ENCODE data around the gene RBL2. TPM values are rescaled to one million over a fixed set of nuclear protein-coding genes. Genes with fewer than 3 reads are reported as not detected.

RBL2 gene
- total RNA-seq, 4 donors from 2014 or later = 31.8 to 88.1 (median 45.3) TPM

- no peak for DNase-seq
- Histone ChIP-seq H3K9me3 (no peaks in the 10 kb centered on the region), H3K4me3 (no peak overlapping the region), H3K36me3 (no peaks in the 10 kb centered on the region), H3K27ac (no peak overlapping the region), H3K4me1 (no peaks in the 10 kb centered on the region), H3K27me3 (no peaks in the 10 kb centered on the region)
- intact Hi-C loops (cut with DNase I) = no loop called here
- no peak for TF ChIP-seq CTCF (IDR thresholded peaks at IDR 0.05)
- TF ChIP-seq POLR2A (IDR thresholded peaks at IDR 0.05) = no peak
- WGBS, 2 donors = 93 to 95% methylated on average over 4 to 5 of the region's 6 CpGs
Measured at GRCh38 chr16:53528797-53529196, 94.5 kb downstream of the RBL2 start.

GRCh38 chr16:53529513-53529912, 95.2 kb downstream of the RBL2 start:
- DNase-seq = no peak
- intact Hi-C loops (cut with DNase I) = no loop called here

GRCh38 chr16:53530046-53530445, 95.8 kb downstream of the RBL2 start:
- Histone ChIP-seq H3K36me3 (no peaks in the 10 kb centered on the region), H3K27me3 (no peaks in the 10 kb centered on the region), H3K27ac (no peak overlapping the region), H3K9me3 (no peaks in the 10 kb centered on the region), H3K4me3 (no peak overlapping the region), H3K4me1 (no peaks in the 10 kb centered on the region)
- no peak for DNase-seq
- TF ChIP-seq CTCF (IDR thresholded peaks at IDR 0.05) (no peak), POLR2A (IDR thresholded peaks at IDR 0.05) (no peak)
- intact Hi-C loops (cut with DNase I) = no loop called here
- 57 to 67% methylated on average over 2 to 3 of the region's 10 CpGs for WGBS, 2 donors

More at GRCh38 chr16:53529513-53529912, 95.2 kb downstream of the RBL2 start:
- TF ChIP-seq CTCF (IDR thresholded peaks at IDR 0.05) (no peak), POLR2A (IDR thresholded peaks at IDR 0.05) (no peak)
- no peak overlapping the region for H3K4me3 ChIP-seq
- H3K27ac ChIP-seq = no peak overlapping the region
- WGBS, 2 donors = 84 to 86% methylated on average over 14 of the region's 14 CpGs
- H3K36me3 ChIP-seq = no peaks in the 10 kb centered on the region
- no peaks in the 10 kb centered on the region for H3K27me3 ChIP-seq
- no peaks in the 10 kb centered on the region for H3K4me1 ChIP-seq
- H3K9me3 ChIP-seq = no peaks in the 10 kb centered on the region

GRCh38 chr16:53530741-53531140, 96.5 kb downstream of the RBL2 start:
- no peaks in the 10 kb centered on the region for H3K27me3 ChIP-seq
- no peak for DNase-seq
- intact Hi-C loops (cut with DNase I) = no loop called here
- H3K4me3 ChIP-seq = no peak overlapping the region
- no peak overlapping the region for H3K27ac ChIP-seq
- 63 to 71% methylated on average over 1 of the region's 1 CpG for WGBS, 2 donors
- no peaks in the 10 kb centered on the region for H3K4me1 ChIP-seq
- no peaks in the 10 kb centered on the region for H3K9me3 ChIP-seq
- TF ChIP-seq CTCF (IDR thresholded peaks at IDR 0.05) = no peak
- no peak for TF ChIP-seq POLR2A (IDR thresholded peaks at IDR 0.05)
- no peaks in the 10 kb centered on the region for H3K36me3 ChIP-seq

GRCh38 chr16:53534206-53534605, 99.9 kb downstream of the RBL2 start:
- Histone ChIP-seq H3K4me1 (no peaks in the 10 kb centered on the region), H3K9me3 (no peaks in the 10 kb centered on the region), H3K4me3 (no peak overlapping the region), H3K27me3 (no peaks in the 10 kb centered on the region), H3K36me3 (no peaks in the 10 kb centered on the region), H3K27ac (no peak overlapping the region)
- DNase-seq = no peak
- intact Hi-C loops (cut with DNase I) = no loop called here
- no peak for TF ChIP-seq CTCF (IDR thresholded peaks at IDR 0.05)
- no peak for TF ChIP-seq POLR2A (IDR thresholded peaks at IDR 0.05)
- 79 to 85% methylated on average over 2 of the region's 2 CpGs for WGBS, 2 donors
